HUES6 (cell line): ENCODE measurements around the gene AFF3.
"Not testable (repeated sequence)": the region's sequence is repeated elsewhere in the genome, so short reads cannot be mapped to it uniquely, and the experiment has no call there.

Source experiments
- H3K27ac ChIP-seq: 2 replicates; pipeline ENCODE4 v1.7.0; 2013; ENCODE audit warnings: low read depth, mild to moderate bottlenecking, low read length, inconsistent platforms
- H3K27me3 ChIP-seq: 2 replicates; pipeline ENCODE4 v1.6.1; 2013; ENCODE audit warnings: low read length; ENCODE audit not compliant: control insufficient read depth, insufficient read depth
- H3K36me3 ChIP-seq: 2 replicates; pipeline ENCODE4 v1.6.1; 2013; ENCODE audit warnings: low read length; ENCODE audit not compliant: control insufficient read depth, insufficient read depth
- H3K4me1 ChIP-seq: 2 replicates; pipeline ENCODE4 v1.6.1; 2013; ENCODE audit warnings: low read length; ENCODE audit not compliant: control insufficient read depth, insufficient read depth
- H3K4me3 ChIP-seq: 2 replicates; pipeline ENCODE4 v1.5.1; 2013; ENCODE audit warnings: low read depth, low read length
- H3K9ac ChIP-seq: one replicate; pipeline ENCODE4 v1.6.1; 2013; ENCODE audit warnings: mild to moderate bottlenecking, low read length
- H3K9me3 ChIP-seq: 2 replicates; pipeline ENCODE4 v1.6.1; 2013; ENCODE audit warnings: low read depth, low read length; ENCODE audit not compliant: control insufficient read depth, insufficient read depth

The AFF3 gene

GRCh38 chr2:99960291-99960690 is 182.1 kb downstream of the AFF3 start:
- Histone ChIP-seq H3K4me1 (peaks cover 13% of the 10 kb centered on the region), H3K36me3 (no peaks in the 10 kb centered on the region), H3K9me3 (no peaks in the 10 kb centered on the region), H3K27ac (no peak overlapping the region), H3K27me3 (no peaks in the 10 kb centered on the region), H3K9ac (no peak overlapping the region), H3K4me3 (no peak overlapping the region)

GRCh38 chr2:99959261-99960014 is 183.0 kb downstream of the AFF3 start:
- Histone ChIP-seq H3K9ac (no peak overlapping the region), H3K36me3 (no peaks in the 10 kb centered on the region), H3K4me3 (no peak overlapping the region), H3K9me3 (no peaks in the 10 kb centered on the region), H3K27ac (no peak overlapping the region), H3K27me3 (no peaks in the 10 kb centered on the region), H3K4me1 (peaks cover 13% of the 10 kb centered on the region)

- H3K9ac ChIP-seq, result no peak overlapping the region
- no peak overlapping the region for H3K27ac ChIP-seq
- H3K4me1 ChIP-seq, result peaks cover 13% of the 10 kb centered on the region
- H3K4me3 ChIP-seq, result no peak overlapping the region
- H3K9me3 ChIP-seq, result no peaks in the 10 kb centered on the region
- no peaks in the 10 kb centered on the region for H3K36me3 ChIP-seq
- no peaks in the 10 kb centered on the region for H3K27me3 ChIP-seq
Observed at GRCh38 chr2:99957332-99958133, 184.9 kb downstream of the AFF3 start.

GRCh38 chr2:99956232-99957030 is 186.0 kb downstream of the AFF3 start:
- no peaks in the 10 kb centered on the region for H3K9me3 ChIP-seq
- no peaks in the 10 kb centered on the region for H3K36me3 ChIP-seq
- H3K27me3 ChIP-seq, result no peaks in the 10 kb centered on the region
- H3K4me3 ChIP-seq, result no peak overlapping the region
- no peak overlapping the region for H3K27ac ChIP-seq
- peaks cover 13% of the 10 kb centered on the region for H3K4me1 ChIP-seq
- H3K9ac ChIP-seq, result no peak overlapping the region

GRCh38 chr2:99953750-99954149 is 188.6 kb downstream of the AFF3 start:
- Histone ChIP-seq H3K27me3 (no peaks in the 10 kb centered on the region), H3K4me1 (no peaks in the 10 kb centered on the region), H3K27ac (no peak overlapping the region), H3K4me3 (no peak overlapping the region), H3K9me3 (no peaks in the 10 kb centered on the region), H3K9ac (no peak overlapping the region), H3K36me3 (no peaks in the 10 kb centered on the region)

- H3K36me3 ChIP-seq, result no peaks in the 10 kb centered on the region
- H3K9me3 ChIP-seq, result no peaks in the 10 kb centered on the region
- no peak overlapping the region for H3K4me3 ChIP-seq
- H3K4me1 ChIP-seq, result no peaks in the 10 kb centered on the region
- H3K9ac ChIP-seq, result no peak overlapping the region
- no peaks in the 10 kb centered on the region for H3K27me3 ChIP-seq
- no peak overlapping the region for H3K27ac ChIP-seq
Observed at GRCh38 chr2:99949963-99950362, 192.4 kb downstream of the AFF3 start.

GRCh38 chr2:99949530-99949929 is 192.9 kb downstream of the AFF3 start:
- H3K4me1 ChIP-seq, result no peaks in the 10 kb centered on the region
- H3K27me3 ChIP-seq, result no peaks in the 10 kb centered on the region
- no peaks in the 10 kb centered on the region for H3K9me3 ChIP-seq
- H3K27ac ChIP-seq, result no peak overlapping the region
- no peaks in the 10 kb centered on the region for H3K36me3 ChIP-seq
- H3K4me3 ChIP-seq, result no peak overlapping the region
- no peak overlapping the region for H3K9ac ChIP-seq

- H3K4me1 ChIP-seq, result no peaks in the 10 kb centered on the region
- H3K27me3 ChIP-seq, result no peaks in the 10 kb centered on the region
- H3K9ac ChIP-seq, result no peak overlapping the region
- no peaks in the 10 kb centered on the region for H3K36me3 ChIP-seq
- no peak overlapping the region for H3K27ac ChIP-seq
- no peak overlapping the region for H3K4me3 ChIP-seq
- H3K9me3 ChIP-seq, result no peaks in the 10 kb centered on the region
Observed at GRCh38 chr2:99948010-99948409, 194.4 kb downstream of the AFF3 start.

- H3K27ac ChIP-seq, H3K9me3 ChIP-seq, H3K36me3 ChIP-seq, H3K27me3 ChIP-seq, H3K9ac ChIP-seq, H3K4me1 ChIP-seq, H3K4me3 ChIP-seq: not testable (repeated sequence)
Observed at GRCh38 chr2:99947366-99947765, 195.0 kb downstream of the AFF3 start.

GRCh38 chr2:99944019-99944418 is 198.4 kb downstream of the AFF3 start:
- H3K27ac ChIP-seq, result no peak overlapping the region
- no peaks in the 10 kb centered on the region for H3K9me3 ChIP-seq
- no peak overlapping the region for H3K9ac ChIP-seq
- no peak overlapping the region for H3K4me3 ChIP-seq
- H3K4me1 ChIP-seq, result no peaks in the 10 kb centered on the region
- H3K36me3 ChIP-seq, result no peaks in the 10 kb centered on the region
- H3K27me3 ChIP-seq, result no peaks in the 10 kb centered on the region
